K562 (cell line): Measurements from ENCODE around the gene SORCS2. TPM values are rescaled to one million over a fixed set of nuclear protein-coding genes. Genes with fewer than 3 reads are reported as not detected.

Source experiments
- ATAC-seq: fragments of 200-7000 bp; cut with Tn5 transposase; 3 replicates; pipeline ENCODE4 v1.9.1; 2020; ENCODE audit warnings: moderate library complexity
- BruUV-seq: library from RNA; stranded (reverse); fragments of 400-500 nt; replicated peaks from 2 replicates; lab custom pipeline; 2021; lab: Mats Ljungman, UMichigan
- CTCF ChIA-PET: fragments of 300-600 bp; formaldehyde crosslinking; extraction: SDS; loops from one replicate; lab custom pipeline; 2021; ENCODE audit warnings: low intra/inter-chr PET ratio; lab: Yijun Ruan, JAX
- POLR2A ChIA-PET: fragments of 300-600, 350-650 bp; sonication (Branson Sonifier 250); formaldehyde crosslinking; extraction: SDS; loops from one replicate; lab custom pipeline; 2021; ENCODE audit warnings: antibody characterized with exemption, inconsistent platforms; lab: Yijun Ruan, JAX
- DNase-seq, 4 experiments: peaks; one replicate each; pipeline versions ENCODE4 v3.0.0 to v3.0.0-alpha.2; 2011 to 2018; ENCODE audit warnings: low spot score in 3 of 4, mixed read lengths in 3 of 4; ENCODE audit errors: extremely low read depth in 1 of 4
- FAIRE-seq: peaks from 2 replicates; lab custom pipeline; 2011; peaks lifted over from hg19 to GRCh38; lab: Jason Lieb, UNC
- H2AFZ ChIP-seq: 2 replicates; pipeline ENCODE4 v1.6.0; 2011; ENCODE audit warnings: low read depth, low read length, control low read depth, inconsistent platforms
- H3K27ac ChIP-seq: fragments of 200-600 bp; 3 replicates; pipeline ENCODE4 v1.8.0; 2011; ENCODE audit warnings: low read depth, mild to moderate bottlenecking, control low read depth, inconsistent platforms, low read length, moderate library complexity, mixed read lengths; ENCODE audit errors: extremely low read depth
- H3K27me3 ChIP-seq, 2 experiments: fragments of 300-600 bp in 1 of 2; 2 replicates in 1 of 2; 3 replicates in 1 of 2; pipeline versions ENCODE4 v1.6.0 to v1.8.0; 2011; ENCODE audit warnings: inconsistent platforms in 2 of 2, low read length in 2 of 2, mild to moderate bottlenecking in 1 of 2, mixed read lengths in 1 of 2, moderate library complexity in 1 of 2; ENCODE audit not compliant: control insufficient read depth in 2 of 2, insufficient read depth in 2 of 2
- H3K36me3 ChIP-seq: fragments of 300-600 bp; 3 replicates; pipeline ENCODE4 v1.8.0; 2011; ENCODE audit warnings: mild to moderate bottlenecking, low read length, inconsistent platforms; ENCODE audit not compliant: control insufficient read depth, insufficient read depth
- H3K4me1 ChIP-seq, 2 experiments: fragments of 200-600 bp in 1 of 2; replicated peaks in 1 of 2; 2 replicates in 1 of 2; 3 replicates in 1 of 2; pipeline versions ENCODE4 v1.5.1 to v1.8.0; 2011; ENCODE audit warnings: inconsistent platforms in 2 of 2, low read length in 2 of 2, mild to moderate bottlenecking in 1 of 2, mixed read lengths in 1 of 2, moderate library complexity in 1 of 2; ENCODE audit not compliant: control insufficient read depth in 2 of 2, insufficient read depth in 2 of 2
- H3K4me2 ChIP-seq: 2 replicates; pipeline ENCODE4 v1.6.1; 2011; ENCODE audit warnings: low read length, control low read depth, inconsistent platforms, mixed read lengths; ENCODE audit not compliant: insufficient read depth
- H3K4me3 ChIP-seq: fragments of 200-600 bp; sonication (generic), shearing (Covaris generic); 2 replicates; pipeline ENCODE4 v1.5.1; 2016; ENCODE audit warnings: control low read depth, inconsistent platforms
- H3K79me2 ChIP-seq: fragments of 200-600 bp; 3 replicates; pipeline ENCODE4 v1.8.0; 2011; ENCODE audit warnings: low read length, inconsistent platforms; ENCODE audit not compliant: control insufficient read depth, insufficient read depth
- H3K9ac ChIP-seq, 2 experiments: 2 replicates each; pipeline versions ENCODE4 v1.6.0 to v1.6.1; 2011; ENCODE audit warnings: low read depth in 2 of 2, low read length in 2 of 2, control low read depth in 1 of 2, inconsistent platforms in 1 of 2, mild to moderate bottlenecking in 1 of 2, mixed read lengths in 1 of 2; ENCODE audit not compliant: insufficient read depth in 1 of 2
- H3K9me1 ChIP-seq: one replicate; pipeline ENCODE4 v1.6.0; 2011; ENCODE audit warnings: inconsistent platforms, mild to moderate bottlenecking, low read length, moderate library complexity; ENCODE audit not compliant: control insufficient read depth, insufficient read depth
- H3K9me3 ChIP-seq: replicated peaks from 2 replicates; pipeline ENCODE4 v1.5.1; 2011; ENCODE audit warnings: low read depth, low read length, inconsistent platforms; ENCODE audit not compliant: control insufficient read depth, insufficient read depth
- H4K20me1 ChIP-seq: replicated peaks from 2 replicates; pipeline ENCODE4 v1.6.1; 2011; ENCODE audit warnings: low read length, inconsistent platforms, mixed read lengths; ENCODE audit not compliant: control insufficient read depth, insufficient read depth
- CTCF ChIP-seq, 3 experiments: IDR thresholded peaks in 2 of 3; conservative IDR thresholded peaks in 1 of 3; 2 replicates each; pipeline ENCODE4 v1.5.1; 2011 to 2012; ENCODE audit warnings: low read length in 3 of 3, mild to moderate bottlenecking in 3 of 3, control low read depth in 2 of 3, improper control_type of control experiment in 1 of 3, inconsistent platforms in 1 of 3, low read depth in 1 of 3, mixed read lengths in 1 of 3, moderate library complexity in 1 of 3; ENCODE audit not compliant: insufficient read depth in 2 of 3
- EGR1 ChIP-seq: fragments of 450-650 bp; conservative IDR thresholded peaks from 2 replicates; pipeline ENCODE4 v1.6.1; 2017; ENCODE audit warnings: mild to moderate bottlenecking
- HNRNPUL1 ChIP-seq: fragments of 200-400 bp; formaldehyde crosslinking; IDR thresholded peaks from 2 replicates; pipeline ENCODE4 v1.6.1; 2017; ENCODE audit warnings: low read length
- MNT ChIP-seq, 2 experiments: fragments of 450-650 bp; conservative IDR thresholded peaks; 2 replicates each; pipeline ENCODE4 v1.6.1; 2017; ENCODE audit warnings: mild to moderate bottlenecking in 2 of 2, moderate library complexity in 2 of 2
- THRAP3 ChIP-seq: fragments of 450-650 bp; IDR thresholded peaks from 2 replicates; pipeline ENCODE4 v1.6.1; 2016; ENCODE audit warnings: mild to moderate bottlenecking, inconsistent platforms, borderline replicate concordance
- ZNF76 ChIP-seq: fragments of 250-450 bp; sonication (Bioruptor Pico); IDR thresholded peaks from 2 replicates; pipeline ENCODE4 v1.4.0; 2020; ENCODE audit warnings: mild to moderate bottlenecking, moderate library complexity, borderline replicate concordance
- WGBS: fragments of 100-300 bp; shearing (Covaris generic); methylation state at CpG from one replicate; pipeline ENCODE4 v1.1.6; 2016; ENCODE audit warnings: low coverage, mixed read lengths; ENCODE audit not compliant: insufficient coverage; ENCODE audit errors: missing lambda C conversion rate; 5-methylcytosine and 5-hydroxymethylcytosine counted together
- in situ Hi-C: fragments of 300-500 bp; cut with MboI; formaldehyde crosslinking; loops from 4 replicates; pipeline ENCODE4 v1.15.0; 2018; ENCODE audit warnings: inconsistent platforms, mixed read lengths
- intact Hi-C: fragments of 100-400 bp; cut with micrococcal nuclease; formaldehyde crosslinking; loops from 2 replicates; pipeline ENCODE4 v1.14.2; 2022
- polyA plus RNA-seq, 8 experiments: library from polyadenylated mRNA; depleted of rRNA in 4 of 8; stranded (reverse) in 5 of 8; unstranded in 3 of 8; fragments of >200 nt; fragmentation: Nextera tagmentation in 2 of 8; fragmentation: Illumina TruSeq in 1 of 8; extraction: Ambion mirVana in 2 of 8; extraction: Trizol in 1 of 8; gene quantifications; 2 replicates each; pipeline versions ENCODE4 v1.2.1 to v1.2.3, GENCODE V29; 2011 to 2014; ENCODE audit warnings: inconsistent platforms in 1 of 8, missing spikeins in 1 of 8
- total RNA-seq, 7 experiments: library from RNA; depleted of rRNA in 6 of 7; stranded (reverse); fragments of >200 nt in 6 of 7; fragmentation: Illumina TruSeq in 2 of 7; extraction: Trizol in 2 of 7; gene quantifications; 2 replicates each; pipeline versions ENCODE4 v1.2.1 to v1.2.3, GENCODE V29; 2011 to 2021; ENCODE audit warnings: low replicate concordance in 1 of 7

Gene SORCS2
- total and polyA plus RNA-seq, 9 of the 15 experiments (the other 6 are each of a cell fraction or from before 2014, with no cell fraction given) = not detected

DNA sequence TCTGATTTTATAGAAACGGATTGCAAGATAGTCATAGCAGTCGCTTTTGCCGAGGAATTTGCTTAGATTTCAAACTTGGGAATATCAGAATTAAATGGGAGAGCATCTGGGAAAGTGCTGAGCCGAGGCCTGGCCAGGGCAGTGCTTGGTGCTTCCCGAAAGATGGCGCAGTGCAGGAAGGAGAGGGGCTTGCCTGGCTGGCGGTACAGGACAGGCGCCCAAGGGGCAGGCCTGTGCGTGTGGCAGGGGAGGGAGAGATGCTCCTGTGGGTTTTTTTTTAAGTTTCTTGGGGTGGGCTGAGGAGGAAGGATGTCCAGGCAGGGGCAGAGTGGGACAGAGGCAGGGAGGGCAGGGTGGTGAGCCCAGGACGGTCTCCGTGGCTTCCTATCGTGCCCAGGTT is 506.2 kb downstream of the SORCS2 start:
- FAIRE-seq (no peak), ATAC-seq (0 out of 3 replicates have a peak, but pooled peaks have one; percentile 54), DNase-seq (peak in 1 of 4 experiments; percentile 7)
- 3% methylated on average over 12 of the region's 12 CpGs for WGBS
- Histone ChIP-seq H3K4me1 (no peaks in the 10 kb centered on the region), H3K4me2 (no peak overlapping the region), H3K9me1 (no peaks in the 10 kb centered on the region), H3K9ac (no peak overlapping the region), H3K4me3 (no peak overlapping the region), H3K27me3 (peaks cover 0 to 17% of the 10 kb centered on the region in 2 experiments; a peak in 3 of 5 replicates), H3K9me3 (no peaks in the 10 kb centered on the region), H3K79me2 (no peaks in the 10 kb centered on the region), H3K36me3 (no peaks in the 10 kb centered on the region), H3K27ac (no peak overlapping the region), H4K20me1 (no peaks in the 10 kb centered on the region), H2AFZ (no peak overlapping the region)
- BruUV-seq = no TSS peak
- 0 out of 6 replicates have a peak, but pooled peaks of 1 of the 3 experiments have one; percentile 6 for TF ChIP-seq CTCF (IDR thresholded peaks at IDR 0.05 in 2 of 3, conservative IDR thresholded peaks at IDR 0.05 in 1 of 3; ENCODE audit: insufficient read depth in 2 of 3, low read depth in 1 of 3, low read length in 3 of 3)
- no peak for TF ChIP-seq THRAP3
- no peak for TF ChIP-seq HNRNPUL1
- TF ChIP-seq EGR1 = no peak
- TF ChIP-seq MNT (conservative IDR thresholded peaks at IDR 0.05) = no peak
- no peak for TF ChIP-seq ZNF76
- in situ Hi-C loops = no loop called here
- CTCF ChIA-PET = no interaction called here
- intact Hi-C loops = no loop called here
- POLR2A ChIA-PET = no interaction called here
